Transverse colon (tissue), 4 donors: ENCODE measurements around the gene KRT71. TPM values are rescaled to one million over a fixed set of nuclear protein-coding genes. Genes with fewer than 3 reads are reported as not detected.

Source experiments
- DNase-seq: peaks from one replicate; pipeline ENCODE4 v3.0.0-alpha.2; 2019
- H3K27ac ChIP-seq, 4 donors: fragments of 200-600 bp; sonication (generic); 2 replicates each; pipeline ENCODE4 v1.5.1; 2016 to 2018; ENCODE audit warnings: inconsistent platforms in 4 of 4
- H3K27me3 ChIP-seq: fragments of 200-600 bp; sonication (generic); 2 replicates; pipeline ENCODE4 v1.5.1; 2017; ENCODE audit warnings: inconsistent platforms
- H3K36me3 ChIP-seq, 4 donors: fragments of 200-600 bp; sonication (generic); 2 replicates each; pipeline ENCODE4 v1.5.1; 2017 to 2019; ENCODE audit warnings: inconsistent platforms in 4 of 4
- H3K4me1 ChIP-seq, 4 donors: fragments of 200-600 bp; sonication (generic); 2 replicates each; pipeline ENCODE4 v1.5.1; 2017 to 2020; ENCODE audit warnings: inconsistent platforms in 4 of 4
- H3K4me3 ChIP-seq, 4 donors: fragments of 200-600 bp; sonication (generic); 1 replicate in 1 of 4; 2 replicates in 3 of 4; pipeline versions ENCODE4 v1.5.1 to v1.6.1; 2017 to 2019; ENCODE audit warnings: inconsistent platforms in 4 of 4
- H3K9me3 ChIP-seq, 2 donors: fragments of 200-600 bp; sonication (generic); 2 replicates each; pipeline ENCODE4 v1.5.1; 2017 to 2019; ENCODE audit warnings: inconsistent platforms in 2 of 2
- CTCF ChIP-seq, 5 experiments: fragments of 200-600 bp in 3 of 5; fragments of 450-650 bp in 2 of 5; sonication (generic) in 3 of 5; IDR thresholded peaks; 1 replicate in 2 of 5; 2 replicates in 3 of 5; pipeline ENCODE4 v1.5.1; 2016 to 2017; ENCODE audit warnings: antibody characterized with exemption in 5 of 5, inconsistent platforms in 3 of 5, mild to moderate bottlenecking in 2 of 5, moderate library complexity in 1 of 5
- EP300 ChIP-seq: sonication (generic); formaldehyde crosslinking; IDR thresholded peaks from one replicate; pipeline ENCODE4 v1.6.1; 2017; ENCODE audit warnings: antibody characterized with exemption, low read depth
- POLR2A ChIP-seq: fragments of 450-650 bp; IDR thresholded peaks from one replicate; pipeline ENCODE4 v1.6.1; 2016; ENCODE audit warnings: antibody characterized with exemption, mild to moderate bottlenecking, moderate library complexity
- POLR2AphosphoS5 ChIP-seq, 3 donors: sonication (generic); formaldehyde crosslinking; IDR thresholded peaks; one replicate each; pipeline ENCODE4 v1.6.1; 2016; ENCODE audit warnings: antibody characterized with exemption in 3 of 3
- WGBS, 2 donors: methylation state at CpG; one replicate each; pipeline ENCODE4 v1.1.5; 2018; ENCODE audit warnings: low coverage in 1 of 2; 5-methylcytosine and 5-hydroxymethylcytosine counted together
- in situ Hi-C, 4 donors: fragments of 200-750 bp; cut with MboI; loops; one replicate each; pipeline versions ENCODE4 v1.15.0 to v1.15.1; 2017; ENCODE audit warnings: low sequenced_read_pairs in 3 of 4, low pct_ligation_motif_present in 1 of 4, low pct_unique_long_range_greater_than_20kb in 1 of 4
- intact Hi-C: fragments of 100-400 bp; cut with DNase I; formaldehyde crosslinking; loops from one replicate; pipeline ENCODE4 v1.15.1; 2023; ENCODE audit warnings: low total_unique reads
- total RNA-seq, 4 donors: library from RNA; depleted of rRNA; stranded (reverse); fragments of >200 nt; gene quantifications; one replicate each; pipeline ENCODE4 v1.1.0, GENCODE V29; 2016

Gene KRT71
- total RNA-seq, 4 donors from 2014 or later: not detected

- TF ChIP-seq CTCF (IDR thresholded peaks at IDR 0.05) (no peak), POLR2AphosphoS5 (IDR thresholded peaks at IDR 0.05) (no peak), EP300 (no peak), POLR2A (no peak)
- intact Hi-C loops (no loop called here), in situ Hi-C loops (loop anchor here in 1 of 4 donors (10.0 kb wide), 1 partner anchor 111 kb away; the partner anchor contains the start of gene KRT84)
- H3K4me1 ChIP-seq: peaks cover 0 to 6% (median 0%) of the 10 kb centered on the region in 4 donors
- DNase-seq: no peak
- no peaks in the 10 kb centered on the region for H3K9me3 ChIP-seq
- H3K4me3 ChIP-seq: no peak overlapping the region
- no peaks in the 10 kb centered on the region for H3K27me3 ChIP-seq
- H3K27ac ChIP-seq: no peak overlapping the region
- 33 to 38% methylated on average over 2 to 3 of the region's 3 CpGs for WGBS, 2 donors
- H3K36me3 ChIP-seq: no peaks in the 10 kb centered on the region
Observed at GRCh38 chr12:52495389-52495788, 57.6 kb downstream of the KRT71 start.

- peaks cover 0 to 6% (median 0%) of the 10 kb centered on the region in 4 donors for H3K4me1 ChIP-seq
- DNase-seq: peak; percentile 17
- 77% methylated on average over 4 of the region's 4 CpGs; no CpG with 5 or more reads in 1 of the 2 donors for WGBS, 2 donors
- no peaks in the 10 kb centered on the region for H3K9me3 ChIP-seq
- H3K27ac ChIP-seq: no peak overlapping the region
- in situ Hi-C loops (loop anchor here in 1 of 4 donors (10.0 kb wide), 1 partner anchor 110 kb away; the partner anchor contains the start of gene KRT84), intact Hi-C loops (no loop called here)
- no peaks in the 10 kb centered on the region for H3K36me3 ChIP-seq
- no peaks in the 10 kb centered on the region for H3K27me3 ChIP-seq
- no peak overlapping the region for H3K4me3 ChIP-seq
- no peak for TF ChIP-seq CTCF (IDR thresholded peaks at IDR 0.05)
- no peak for TF ChIP-seq EP300
- TF ChIP-seq POLR2AphosphoS5 (IDR thresholded peaks at IDR 0.05): peak in 2 of 3 donors; percentile 33 to 45
- no peak for TF ChIP-seq POLR2A
Observed at GRCh38 chr12:52494518-52494917, 58.4 kb downstream of the KRT71 start.

GRCh38 chr12:52494100-52494499 lies 58.8 kb downstream of the KRT71 start:
- no peak for DNase-seq
- H3K4me1 ChIP-seq: peaks cover 0 to 6% (median 0%) of the 10 kb centered on the region in 4 donors
- no peaks in the 10 kb centered on the region for H3K9me3 ChIP-seq
- no peaks in the 10 kb centered on the region for H3K36me3 ChIP-seq
- WGBS, 2 donors: 83 to 100% methylated on average over 1 of the region's 1 CpG
- H3K27me3 ChIP-seq: no peaks in the 10 kb centered on the region
- intact Hi-C loops (no loop called here), in situ Hi-C loops (loop anchor here in 1 of 4 donors (10.0 kb wide), 1 partner anchor 109 kb away; the partner anchor contains the start of gene KRT84)
- H3K27ac ChIP-seq: no peak overlapping the region
- no peak overlapping the region for H3K4me3 ChIP-seq
- TF ChIP-seq EP300 (no peak), POLR2AphosphoS5 (IDR thresholded peaks at IDR 0.05) (no peak), CTCF (IDR thresholded peaks at IDR 0.05) (no peak), POLR2A (no peak)

Other genes starting within 250 kb of the KRT71 start
- not detected for gene KRT83, start 231.7 kb downstream of the KRT71 start, total RNA-seq
- not detected for gene KRT85, start 185.7 kb downstream of the KRT71 start, total RNA-seq
- gene KRT84, start 167.5 kb downstream of the KRT71 start, total RNA-seq: not detected
- not detected for gene KRT82, start 146.8 kb downstream of the KRT71 start, total RNA-seq
- gene KRT75, start 118.8 kb downstream of the KRT71 start, total RNA-seq: not detected
- not detected for gene KRT6B, start 101.0 kb downstream of the KRT71 start, total RNA-seq
- 10 to 100 TPM in 1 of 4 donors, not detected in 3; 23.9 TPM for gene KRT6C, start 79.3 kb downstream of the KRT71 start, total RNA-seq
- not detected for gene KRT6A, start 59.9 kb downstream of the KRT71 start, total RNA-seq
- not detected for gene KRT5, start 32.8 kb downstream of the KRT71 start, total RNA-seq
- not detected for gene KRT74, start 20.7 kb upstream of the KRT71 start, total RNA-seq
- gene KRT72, start 48.3 kb upstream of the KRT71 start, total RNA-seq: not detected
- gene KRT73, start 65.4 kb upstream of the KRT71 start, total RNA-seq: not detected
- gene KRT2, start 99.1 kb upstream of the KRT71 start, total RNA-seq: not detected
- not detected for gene KRT1, start 127.3 kb upstream of the KRT71 start, total RNA-seq
- gene KRT77, start 150.4 kb upstream of the KRT71 start, total RNA-seq: not detected
- not detected for gene KRT76, start 224.2 kb upstream of the KRT71 start, total RNA-seq
- gene KRT3, start 243.0 kb upstream of the KRT71 start, total RNA-seq: not detected